ENCODE data around the gene ACTN3. TPM values are rescaled to one million over a fixed set of nuclear protein-coding genes. Genes with fewer than 3 reads are reported as not detected.
A peak's percentile ranks its signal among the peaks of the same experiment; 100 is the strongest.

Gene ACTN3
- total RNA-seq, 1 experiment from 2014 or later, result not detected

DNA sequence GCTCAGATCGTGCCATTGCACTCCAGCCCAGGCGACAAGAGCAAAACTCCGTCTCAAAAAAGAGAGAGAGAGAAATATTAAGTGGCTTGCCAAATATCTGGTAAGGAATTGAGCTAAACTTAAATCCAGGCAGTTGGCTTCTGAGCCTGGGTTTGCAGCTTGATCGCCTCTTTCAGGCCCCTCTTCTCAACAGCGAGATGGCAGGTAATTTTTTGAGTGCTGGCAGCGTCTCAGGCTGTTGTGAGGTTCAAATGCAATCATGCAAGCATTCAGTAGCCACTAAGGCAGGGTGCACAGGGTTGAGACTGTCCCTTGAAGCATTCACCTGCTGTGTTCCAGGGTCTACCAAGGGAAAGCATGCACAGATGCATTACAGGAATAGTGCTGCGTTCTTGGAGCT lies 22.4 kb downstream of the ACTN3 start:
- ChIA-PET CTCF (interaction anchor here (0.7 to 1.7 kb wide), 4 partner anchors 23 to 180 kb away, joined by 3 to 5 read pairs (median 3); no protein-coding TSS in a partner anchor), POLR2A (interaction anchor here (0.6 to 3.6 kb wide), 16 partner anchors 10 to 109 kb away, joined by 3 to 26 read pairs (median 6); partner anchors contain the start of genes ACTN3, CCDC87, CCS and DPP3)
- peaks cover 8% of the 10 kb centered on the region for H3K27me3 Mint-ChIP-seq (ENCODE audit: insufficient read depth, unreplicated experiment)
- peaks cover 7% of the 10 kb centered on the region for H3K4me1 Mint-ChIP-seq (ENCODE audit: insufficient read depth, unreplicated experiment)
- H3K36me3 Mint-ChIP-seq (ENCODE audit: insufficient read depth, unreplicated experiment), result no peaks in the 10 kb centered on the region
- H3K27ac Mint-ChIP-seq (ENCODE audit: low read depth, unreplicated experiment), result peak overlapping the region; percentile 77
- no TSS peak for BruUV-seq (replicated peaks)
- DNase-seq (ENCODE audit: unreplicated experiment), result no peak
- intact Hi-C loops (cut with micrococcal nuclease), result no loop called here
- no peak overlapping the region for H3K4me3 Mint-ChIP-seq (ENCODE audit: unreplicated experiment)
- TF ChIP-seq, protein P1, sequence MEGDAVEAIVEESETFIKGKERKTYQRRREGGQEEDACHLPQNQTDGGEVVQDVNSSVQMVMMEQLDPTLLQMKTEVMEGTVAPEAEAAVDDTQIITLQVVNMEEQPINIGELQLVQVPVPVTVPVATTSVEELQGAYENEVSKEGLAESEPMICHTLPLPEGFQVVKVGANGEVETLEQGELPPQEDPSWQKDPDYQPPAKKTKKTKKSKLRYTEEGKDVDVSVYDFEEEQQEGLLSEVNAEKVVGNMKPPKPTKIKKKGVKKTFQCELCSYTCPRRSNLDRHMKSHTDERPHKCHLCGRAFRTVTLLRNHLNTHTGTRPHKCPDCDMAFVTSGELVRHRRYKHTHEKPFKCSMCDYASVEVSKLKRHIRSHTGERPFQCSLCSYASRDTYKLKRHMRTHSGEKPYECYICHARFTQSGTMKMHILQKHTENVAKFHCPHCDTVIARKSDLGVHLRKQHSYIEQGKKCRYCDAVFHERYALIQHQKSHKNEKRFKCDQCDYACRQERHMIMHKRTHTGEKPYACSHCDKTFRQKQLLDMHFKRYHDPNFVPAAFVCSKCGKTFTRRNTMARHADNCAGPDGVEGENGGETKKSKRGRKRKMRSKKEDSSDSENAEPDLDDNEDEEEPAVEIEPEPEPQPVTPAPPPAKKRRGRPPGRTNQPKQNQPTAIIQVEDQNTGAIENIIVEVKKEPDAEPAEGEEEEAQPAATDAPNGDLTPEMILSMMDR (IDR thresholded peaks at IDR 0.05; ENCODE audit: unreplicated experiment), result no peak
- H3K9me3 Mint-ChIP-seq (ENCODE audit: unreplicated experiment), result no peaks in the 10 kb centered on the region

DNA sequence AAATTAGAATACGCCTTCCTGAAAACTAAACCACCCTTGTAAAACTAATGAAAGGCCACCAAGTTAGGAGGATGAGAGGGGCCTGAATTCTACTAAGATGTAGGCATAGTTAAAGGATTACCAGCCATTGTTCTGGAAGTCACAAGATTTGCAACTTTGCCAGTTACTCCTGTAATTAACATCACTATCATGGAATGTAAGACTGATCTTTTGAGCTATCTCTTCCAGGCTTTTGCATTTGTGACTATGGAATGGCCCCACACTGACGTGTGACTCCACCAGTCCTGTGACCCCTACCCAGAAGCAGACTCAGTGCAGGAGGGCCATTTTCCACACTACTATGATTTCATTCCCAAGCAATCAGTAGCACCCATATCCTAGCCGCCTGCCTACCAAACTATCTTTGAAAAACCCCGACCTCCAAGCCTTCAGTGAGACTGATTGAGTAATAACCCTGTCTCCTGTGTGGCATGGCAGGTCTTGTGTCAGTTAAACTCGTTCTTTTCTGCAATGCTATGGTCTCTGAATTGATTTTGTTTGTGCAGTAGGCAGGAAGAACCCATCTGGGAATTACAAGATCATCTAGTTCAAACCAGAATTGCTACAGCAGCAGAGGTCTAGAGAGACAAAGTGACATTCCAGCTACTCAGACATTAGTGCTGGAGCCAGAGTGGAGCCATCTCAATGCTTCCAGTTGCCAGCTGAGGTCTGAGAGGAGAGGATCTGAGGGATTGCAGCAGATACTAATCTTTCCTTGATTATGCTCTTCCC lies 23.6 kb downstream of the ACTN3 start:
- Mint-ChIP-seq H3K9me3 (ENCODE audit: unreplicated experiment) (no peaks in the 10 kb centered on the region), H3K36me3 (ENCODE audit: insufficient read depth, unreplicated experiment) (no peaks in the 10 kb centered on the region), H3K27me3 (ENCODE audit: insufficient read depth, unreplicated experiment) (peaks cover 20% of the 10 kb centered on the region), H3K27ac (ENCODE audit: low read depth, unreplicated experiment) (no peak overlapping the region), H3K4me1 (ENCODE audit: insufficient read depth, unreplicated experiment) (peaks cover 14% of the 10 kb centered on the region), H3K4me3 (ENCODE audit: unreplicated experiment) (no peak overlapping the region)
- CTCF ChIA-PET, result interaction anchor here (0.6 to 1.4 kb wide), 2 partner anchors 11 to 139 kb away, joined by 3 to 5 read pairs; no protein-coding TSS in a partner anchor
- DNase-seq (ENCODE audit: unreplicated experiment), result no peak
- no TSS peak for BruUV-seq (replicated peaks)
- POLR2A ChIA-PET, result interaction anchor here (0.7 to 3.6 kb wide), 6 partner anchors 8 to 108 kb away, joined by 3 to 23 read pairs (median 15); partner anchors contain the start of genes ACTN3, RBM14, RBM4B and ZDHHC24
- intact Hi-C loops (cut with micrococcal nuclease), result no loop called here
- TF ChIP-seq, protein P1 (IDR thresholded peaks at IDR 0.05; ENCODE audit: unreplicated experiment), result no peak

DNA sequence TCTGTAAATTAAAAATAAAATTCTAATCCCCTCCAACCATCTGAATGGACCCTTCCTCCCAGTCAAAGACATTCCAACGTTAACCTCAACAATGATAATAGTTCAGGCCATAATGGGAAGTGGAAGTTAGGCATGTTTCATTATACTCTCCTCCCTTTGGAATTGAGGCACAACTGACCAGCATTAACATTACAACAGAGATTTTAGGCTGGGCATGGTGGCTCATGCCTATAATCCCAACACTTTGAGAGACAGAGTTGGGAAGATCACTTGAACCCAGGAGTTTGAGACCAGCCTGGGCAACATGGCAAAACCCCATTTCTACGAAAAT lies 24.1 kb downstream of the ACTN3 start:
- TF ChIP-seq, protein P1 (IDR thresholded peaks at IDR 0.05; ENCODE audit: unreplicated experiment), result no peak
- Mint-ChIP-seq H3K27me3 (ENCODE audit: insufficient read depth, unreplicated experiment) (peaks cover 26% of the 10 kb centered on the region), H3K4me3 (ENCODE audit: unreplicated experiment) (no peak overlapping the region), H3K4me1 (ENCODE audit: insufficient read depth, unreplicated experiment) (peaks cover 14% of the 10 kb centered on the region), H3K36me3 (ENCODE audit: insufficient read depth, unreplicated experiment) (no peaks in the 10 kb centered on the region), H3K27ac (ENCODE audit: low read depth, unreplicated experiment) (no peak overlapping the region), H3K9me3 (ENCODE audit: unreplicated experiment) (no peaks in the 10 kb centered on the region)
- ChIA-PET POLR2A (no interaction called here), CTCF (interaction anchor here (1.4 kb wide), 1 partner anchor 10 kb away, joined by 3 read pairs; no protein-coding TSS in a partner anchor)
- no TSS peak for BruUV-seq (replicated peaks)
- intact Hi-C loops (cut with micrococcal nuclease), result no loop called here
- no peak for DNase-seq (ENCODE audit: unreplicated experiment)

DNA sequence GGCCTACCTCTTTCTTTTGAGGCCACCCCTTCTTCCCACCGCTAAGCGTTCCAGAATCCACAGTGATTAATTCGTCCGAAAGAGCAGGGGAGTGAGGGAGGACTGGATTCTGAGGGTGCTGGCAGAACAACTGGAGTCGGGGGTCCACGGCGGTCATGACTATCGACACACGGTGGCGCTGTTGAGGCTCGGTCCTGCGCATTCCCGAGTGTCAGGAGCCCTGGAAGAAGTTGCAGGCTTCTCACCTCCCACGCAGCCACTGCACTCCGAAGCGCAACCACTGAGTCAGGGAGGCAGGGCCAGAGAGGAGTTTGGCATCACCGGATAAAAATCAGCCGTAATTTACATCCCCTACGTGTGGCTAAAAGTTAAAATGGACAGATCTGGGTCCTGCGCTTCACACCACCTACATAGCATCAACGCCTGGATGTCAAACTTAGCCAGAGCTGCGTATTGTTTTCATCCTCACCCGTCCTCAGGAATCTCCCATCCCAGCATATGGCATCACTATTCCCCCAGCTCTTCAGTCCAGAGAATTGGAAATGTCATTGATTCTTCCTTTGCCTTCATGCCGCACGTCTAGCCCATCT lies 32.4 kb downstream of the ACTN3 start:
- Mint-ChIP-seq H3K36me3 (ENCODE audit: insufficient read depth, unreplicated experiment) (no peaks in the 10 kb centered on the region), H3K4me3 (ENCODE audit: unreplicated experiment) (no peak overlapping the region), H3K9me3 (ENCODE audit: unreplicated experiment) (peaks cover 7% of the 10 kb centered on the region), H3K27ac (ENCODE audit: low read depth, unreplicated experiment) (no peak overlapping the region), H3K27me3 (ENCODE audit: insufficient read depth, unreplicated experiment) (peaks cover 28% of the 10 kb centered on the region), H3K4me1 (ENCODE audit: insufficient read depth, unreplicated experiment) (peaks cover 14% of the 10 kb centered on the region)
- no TSS peak for BruUV-seq (replicated peaks)
- TF ChIP-seq, protein P1 (IDR thresholded peaks at IDR 0.05; ENCODE audit: unreplicated experiment), result peak; percentile 79
- DNase-seq (ENCODE audit: unreplicated experiment), result peak; percentile 73
- POLR2A ChIA-PET, result interaction anchor here (0.6 to 3.0 kb wide), 4 partner anchors 10 to 99 kb away, joined by 3 to 19 read pairs (median 8); partner anchors contain the start of genes CTSF, RBM4 and RBM4B
- intact Hi-C loops (cut with micrococcal nuclease), result loop anchor here (1.0 to 5.0 kb wide), 2 partner anchors 63 to 99 kb away; no protein-coding TSS in a partner anchor
- CTCF ChIA-PET, result interaction anchor here (0.6 to 2.8 kb wide), 5 partner anchors 10 to 197 kb away, joined by 3 to 19 read pairs (median 4); partner anchors contain the start of gene RBM4B
